ENCODE results near the gene SDE2. TPM values are rescaled to one million over a fixed set of nuclear protein-coding genes. Genes with fewer than 3 reads are reported as not detected.

The SDE2 gene
- polyA plus RNA-seq, 1 donor from 2014 or later: 18.6 TPM

- Histone ChIP-seq H4K20me1 (ENCODE audit: insufficient read depth) (no peaks in the 10 kb centered on the region), H3K9me2 (ENCODE audit: insufficient read depth, low read length) (no peaks in the 10 kb centered on the region), H3K36me3 (ENCODE audit: insufficient read depth, low read length) (no peaks in the 10 kb centered on the region), H3K4me3 (ENCODE audit: low read length) (no peak overlapping the region), H3K79me2 (replicated peaks; ENCODE audit: insufficient read depth, low read length) (no peaks in the 10 kb centered on the region), H3K27ac (ENCODE audit: low read length) (no peak overlapping the region), H3F3A (ENCODE audit: insufficient read depth, low read length, poor library complexity, severe bottlenecking) (no peaks in the 10 kb centered on the region), H3K9ac (ENCODE audit: low read length) (no peak overlapping the region), H3K9me3 (ENCODE audit: low read length) (no peaks in the 10 kb centered on the region), H2AFZ (ENCODE audit: low read depth, low read length) (no peak overlapping the region), H3K27me3 (ENCODE audit: insufficient read depth, low read depth, low read length) (no peaks in the 10 kb centered on the region), H3K4me2 (ENCODE audit: low read length) (no peak overlapping the region)
- TF ChIP-seq EP300 (conservative IDR thresholded peaks at IDR 0.05; ENCODE audit: poor library complexity, severe bottlenecking): no peak
Observed at GRCh38 chr1:225949041-225949440, 50.1 kb downstream of the SDE2 start.

GRCh38 chr1:225946803-225947202 lies 52.3 kb downstream of the SDE2 start:
- Histone ChIP-seq H2AFZ (ENCODE audit: low read depth, low read length) (no peak overlapping the region), H3K9me2 (ENCODE audit: insufficient read depth, low read length) (no peaks in the 10 kb centered on the region), H3K4me3 (ENCODE audit: low read length) (no peak overlapping the region), H3K9me3 (ENCODE audit: low read length) (no peaks in the 10 kb centered on the region), H3K27ac (ENCODE audit: low read length) (no peak overlapping the region), H4K20me1 (ENCODE audit: insufficient read depth) (no peaks in the 10 kb centered on the region), H3K4me2 (ENCODE audit: low read length) (no peak overlapping the region), H3K79me2 (replicated peaks; ENCODE audit: insufficient read depth, low read length) (no peaks in the 10 kb centered on the region), H3K27me3 (ENCODE audit: insufficient read depth, low read depth, low read length) (no peaks in the 10 kb centered on the region), H3K9ac (ENCODE audit: low read length) (no peak overlapping the region), H3F3A (ENCODE audit: insufficient read depth, low read length, poor library complexity, severe bottlenecking) (no peaks in the 10 kb centered on the region), H3K36me3 (ENCODE audit: insufficient read depth, low read length) (no peaks in the 10 kb centered on the region)
- TF ChIP-seq POLR2AphosphoS5 (IDR thresholded peaks at IDR 0.05): no peak
- TF ChIP-seq TAF1 (IDR thresholded peaks at IDR 0.05; ENCODE audit: low read depth): no peak
- TF ChIP-seq SMC3 (conservative IDR thresholded peaks at IDR 0.05; ENCODE audit: poor library complexity): no peak
- no peak for TF ChIP-seq MXI1 (conservative IDR thresholded peaks at IDR 0.05; ENCODE audit: poor library complexity, severe bottlenecking)
- TF ChIP-seq EZH2 (IDR thresholded peaks at IDR 0.05; ENCODE audit: borderline replicate concordance, insufficient read depth, low read length, poor library complexity, severe bottlenecking): no peak
- TF ChIP-seq EP300 (conservative IDR thresholded peaks at IDR 0.05; ENCODE audit: poor library complexity, severe bottlenecking): no peak
- no peak for TF ChIP-seq RAD21 (conservative IDR thresholded peaks at IDR 0.05)
- no peak for TF ChIP-seq REST (IDR thresholded peaks at IDR 0.05; ENCODE audit: borderline replicate concordance)
- no peak for TF ChIP-seq CTCF (IDR thresholded peaks at IDR 0.05; ENCODE audit: poor library complexity, severe bottlenecking)

GRCh38 chr1:225946082-225946620 lies 53.0 kb downstream of the SDE2 start:
- Histone ChIP-seq H3K27ac (ENCODE audit: low read length) (no peak overlapping the region), H3K4me3 (ENCODE audit: low read length) (no peak overlapping the region), H3K9me3 (ENCODE audit: low read length) (no peaks in the 10 kb centered on the region), H3K9ac (ENCODE audit: low read length) (no peak overlapping the region), H3K79me2 (replicated peaks; ENCODE audit: insufficient read depth, low read length) (no peaks in the 10 kb centered on the region), H4K20me1 (ENCODE audit: insufficient read depth) (no peaks in the 10 kb centered on the region), H3K36me3 (ENCODE audit: insufficient read depth, low read length) (no peaks in the 10 kb centered on the region), H3F3A (ENCODE audit: insufficient read depth, low read length, poor library complexity, severe bottlenecking) (no peaks in the 10 kb centered on the region), H2AFZ (ENCODE audit: low read depth, low read length) (no peak overlapping the region), H3K27me3 (ENCODE audit: insufficient read depth, low read depth, low read length) (no peaks in the 10 kb centered on the region), H3K4me2 (ENCODE audit: low read length) (no peak overlapping the region), H3K9me2 (ENCODE audit: insufficient read depth, low read length) (no peaks in the 10 kb centered on the region)
- no peak for TF ChIP-seq REST (IDR thresholded peaks at IDR 0.05; ENCODE audit: borderline replicate concordance)
- TF ChIP-seq EZH2 (IDR thresholded peaks at IDR 0.05; ENCODE audit: borderline replicate concordance, insufficient read depth, low read length, poor library complexity, severe bottlenecking): no peak
- no peak for TF ChIP-seq CTCF (IDR thresholded peaks at IDR 0.05; ENCODE audit: poor library complexity, severe bottlenecking)
- no peak for TF ChIP-seq EP300 (conservative IDR thresholded peaks at IDR 0.05; ENCODE audit: poor library complexity, severe bottlenecking)
- no peak for TF ChIP-seq RAD21 (conservative IDR thresholded peaks at IDR 0.05)
- TF ChIP-seq TAF1 (IDR thresholded peaks at IDR 0.05; ENCODE audit: low read depth): no peak
- no peak for TF ChIP-seq SMC3 (conservative IDR thresholded peaks at IDR 0.05; ENCODE audit: poor library complexity)
- TF ChIP-seq POLR2AphosphoS5 (IDR thresholded peaks at IDR 0.05): no peak
- no peak for TF ChIP-seq MXI1 (conservative IDR thresholded peaks at IDR 0.05; ENCODE audit: poor library complexity, severe bottlenecking)
